Body of pancreas (tissue), 4 donors: ENCODE data around the gene DIP2B. TPM values are rescaled to one million over a fixed set of nuclear protein-coding genes. Genes with fewer than 3 reads are reported as not detected.

Experiments
- ATAC-seq: fragments of 150-250 bp; one replicate; pipeline ENCODE4 v1.9.1; 2016
- DNase-seq, 4 donors: peaks; one replicate each; pipeline ENCODE4 v3.0.0-alpha.2; 2019
- H3K27ac ChIP-seq, 4 donors: fragments of 200-600 bp; sonication (generic); 1 replicate in 3 of 4; 2 replicates in 1 of 4; pipeline versions ENCODE4 v1.5.1 to v1.6.1; 2016 to 2019; ENCODE audit warnings: mild to moderate bottlenecking in 1 of 4, mixed read lengths in 1 of 4, moderate library complexity in 1 of 4
- H3K27me3 ChIP-seq, 2 donors: fragments of 200-600 bp; sonication (generic); one replicate each; pipeline ENCODE4 v1.6.0; 2016; ENCODE audit warnings: mild to moderate bottlenecking in 1 of 2
- H3K36me3 ChIP-seq, 2 donors: fragments of 200-600 bp; sonication (generic); replicated peaks in 1 of 2; 2 replicates each; pipeline ENCODE4 v1.5.1; 2016; ENCODE audit warnings: low read depth in 2 of 2; ENCODE audit not compliant: insufficient read depth in 1 of 2
- H3K4me1 ChIP-seq: fragments of 200-600 bp; sonication (generic); one replicate; pipeline ENCODE4 v1.6.0; 2016
- H3K4me3 ChIP-seq, 2 donors: fragments of 200-600 bp; sonication (generic); 1 replicate in 1 of 2; 2 replicates in 1 of 2; pipeline ENCODE4 v1.5.1; 2016 to 2019
- H3K9me3 ChIP-seq, 3 donors: fragments of 200-600 bp; sonication (generic); 1 replicate in 2 of 3; 2 replicates in 1 of 3; pipeline ENCODE4 v1.5.1; 2016
- CTCF ChIP-seq, 7 experiments: fragments of 450-650 bp in 4 of 7; fragments of 200-600 bp in 3 of 7; sonication (generic) in 3 of 7; IDR thresholded peaks; one replicate each; pipeline ENCODE4 v1.5.1; 2016 to 2019; ENCODE audit warnings: antibody characterized with exemption in 7 of 7
- POLR2A ChIP-seq, 3 donors: fragments of 450-650 bp; IDR thresholded peaks; one replicate each; pipeline ENCODE4 v1.6.1; 2016; ENCODE audit warnings: antibody characterized with exemption in 3 of 3, mild to moderate bottlenecking in 2 of 3
- WGBS, 2 donors: methylation state at CpG; one replicate each; pipeline ENCODE4 v1.1.5; 2017; 5-methylcytosine and 5-hydroxymethylcytosine counted together
- intact Hi-C: fragments of 100-400 bp; cut with DNase I; formaldehyde crosslinking; loops from one replicate; pipeline ENCODE4 v1.15.1; 2023
- total RNA-seq, 2 donors: library from RNA; depleted of rRNA; stranded (reverse); fragments of >200 nt; gene quantifications; one replicate each; pipeline ENCODE4 v1.1.0, GENCODE V29; 2016

DIP2B gene
- total RNA-seq, 2 donors from 2014 or later: 15.8 to 28.7 TPM

DNA sequence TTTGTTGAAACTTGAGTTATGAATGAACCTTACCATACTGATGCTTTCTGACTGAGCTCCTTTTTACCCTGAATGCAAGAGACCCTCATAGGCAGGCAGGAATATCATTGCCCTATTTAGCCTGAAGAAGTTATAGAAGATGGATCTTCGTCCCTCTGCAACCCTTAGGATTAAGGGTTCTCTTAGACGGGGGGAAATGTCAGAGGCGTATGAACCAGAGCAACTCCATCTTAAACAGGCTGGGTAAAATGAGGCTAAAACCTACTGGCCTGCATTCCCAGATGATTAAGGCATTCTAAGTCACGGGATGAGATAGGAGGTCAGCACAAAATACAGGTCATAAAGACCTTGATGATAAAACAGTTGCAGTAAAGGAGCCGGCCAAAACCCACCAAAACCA is 266.6 kb downstream of the DIP2B start:
- intact Hi-C loops: no loop called here
- Histone ChIP-seq H3K27me3 (no peaks in the 10 kb centered on the region), H3K4me3 (no peak overlapping the region), H3K27ac (no peak overlapping the region), H3K9me3 (no peaks in the 10 kb centered on the region), H3K36me3 (no peaks in the 10 kb centered on the region), H3K4me1 (peaks cover 20% of the 10 kb centered on the region)
- ATAC-seq (no peak), DNase-seq (no peak)
- WGBS, 2 donors: 92 to 95% methylated on average over 5 of the region's 5 CpGs
- no peak for TF ChIP-seq CTCF (IDR thresholded peaks at IDR 0.05)
- no peak for TF ChIP-seq POLR2A (IDR thresholded peaks at IDR 0.05)

GRCh38 chr12:50772470-50772869 is 267.7 kb downstream of the DIP2B start:
- DNase-seq: no peak
- Histone ChIP-seq H3K27ac (no peak overlapping the region), H3K27me3 (no peaks in the 10 kb centered on the region), H3K36me3 (no peaks in the 10 kb centered on the region), H3K4me1 (peaks cover 16% of the 10 kb centered on the region), H3K9me3 (no peaks in the 10 kb centered on the region), H3K4me3 (no peak overlapping the region)
- intact Hi-C loops: no loop called here
- TF ChIP-seq CTCF (IDR thresholded peaks at IDR 0.05) (no peak), POLR2A (IDR thresholded peaks at IDR 0.05) (no peak)
- 95 to 97% methylated on average over 5 of the region's 5 CpGs for whole genome bisulfite sequencing, 2 donors
- ATAC-seq: no peak

DNA sequence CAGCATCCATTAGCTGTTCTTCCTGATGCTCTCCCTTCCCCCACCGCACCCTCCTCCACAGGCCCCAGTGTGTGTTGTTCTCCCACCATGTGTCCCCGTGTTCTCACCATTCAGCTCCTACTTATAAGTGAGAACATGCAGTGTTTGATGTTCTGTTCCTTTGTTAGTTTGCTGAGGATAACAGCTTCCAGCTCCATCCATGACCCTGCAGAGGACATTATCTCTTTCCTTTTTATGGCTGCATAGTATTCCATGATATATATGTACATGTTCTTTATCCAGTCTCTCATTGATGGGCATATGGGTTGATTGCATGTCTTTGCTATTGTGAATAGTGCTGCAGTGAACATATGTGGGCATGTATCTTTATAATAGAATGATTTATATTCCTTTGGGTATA is 268.1 kb downstream of the DIP2B start:
- whole genome bisulfite sequencing, 2 donors: 98 to 100% methylated on average over 2 of the region's 2 CpGs
- intact Hi-C loops: no loop called here
- H3K4me1 ChIP-seq: peaks cover 13% of the 10 kb centered on the region
- H3K9me3 ChIP-seq: no peaks in the 10 kb centered on the region
- H3K27ac ChIP-seq: no peak overlapping the region
- H3K27me3 ChIP-seq: no peaks in the 10 kb centered on the region
- no peak overlapping the region for H3K4me3 ChIP-seq
- DNase-seq: no peak
- no peak for ATAC-seq
- no peaks in the 10 kb centered on the region for H3K36me3 ChIP-seq
- no peak for TF ChIP-seq POLR2A (IDR thresholded peaks at IDR 0.05)
- no peak for TF ChIP-seq CTCF (IDR thresholded peaks at IDR 0.05)

- 96 to 99% methylated on average over 2 of the region's 2 CpGs for WGBS, 2 donors
Measured at GRCh38 chr12:50775251-50775650, 270.5 kb downstream of the DIP2B start.

More at GRCh38 chr12:50775251-50775650, 270.5 kb downstream of the DIP2B start:
- Histone ChIP-seq H3K27me3 (no peaks in the 10 kb centered on the region), H3K9me3 (no peaks in the 10 kb centered on the region), H3K4me1 (no peaks in the 10 kb centered on the region), H3K4me3 (no peak overlapping the region), H3K27ac (no peak overlapping the region), H3K36me3 (no peaks in the 10 kb centered on the region)
- TF ChIP-seq POLR2A (IDR thresholded peaks at IDR 0.05) (no peak), CTCF (IDR thresholded peaks at IDR 0.05) (no peak)
- DNase-seq: no peak
- no peak for ATAC-seq
- intact Hi-C loops: no loop called here
